Suprapubic skin (tissue), 4 donors: ENCODE data around the gene UNC93B1. TPM values are rescaled to one million over a fixed set of nuclear protein-coding genes. Genes with fewer than 3 reads are reported as not detected.

Source experiments
- DNase-seq, 2 donors: peaks; one replicate each; pipeline ENCODE4 v3.0.0-alpha.2; 2019; ENCODE audit warnings: low spot score in 2 of 2
- H3K27ac ChIP-seq: fragments of 200-600 bp; sonication (generic); one replicate; pipeline ENCODE4 v1.5.1; 2019
- H3K27me3 ChIP-seq: fragments of 200-600 bp; sonication (generic); one replicate; pipeline ENCODE4 v1.5.1; 2019
- H3K36me3 ChIP-seq: fragments of 200-600 bp; sonication (generic); one replicate; pipeline ENCODE4 v1.5.1; 2019
- H3K4me1 ChIP-seq: fragments of 200-600 bp; sonication (generic); one replicate; pipeline ENCODE4 v1.5.1; 2019
- H3K4me3 ChIP-seq: fragments of 200-600 bp; sonication (generic); one replicate; pipeline ENCODE4 v1.5.1; 2019; ENCODE audit warnings: mild to moderate bottlenecking
- H3K9me3 ChIP-seq: fragments of 200-600 bp; sonication (generic); one replicate; pipeline ENCODE4 v1.5.1; 2019
- EP300 ChIP-seq: sonication (generic); formaldehyde crosslinking; IDR thresholded peaks from one replicate; pipeline ENCODE4 v1.6.1; 2017; ENCODE audit warnings: antibody characterized with exemption
- POLR2A ChIP-seq, 2 donors: fragments of 450-650 bp; IDR thresholded peaks; one replicate each; pipeline ENCODE4 v1.6.1; 2017; ENCODE audit warnings: antibody characterized with exemption in 2 of 2, mild to moderate bottlenecking in 2 of 2, moderate library complexity in 2 of 2
- POLR2AphosphoS5 ChIP-seq, 3 donors: sonication (generic); formaldehyde crosslinking; IDR thresholded peaks; one replicate each; pipeline ENCODE4 v1.6.1; 2017; ENCODE audit warnings: antibody characterized with exemption in 3 of 3
- WGBS: methylation state at CpG from one replicate; pipeline ENCODE4 v1.1.5; 2018; 5-methylcytosine and 5-hydroxymethylcytosine counted together
- total RNA-seq, 4 donors: library from RNA; depleted of rRNA; stranded (reverse); fragments of >200 nt; gene quantifications; one replicate each; pipeline ENCODE4 v1.1.0, GENCODE V29; 2016
- TF ChIP-seq, protein P1 (sequence below), 2 donors: fragments of 200-600 bp in 1 of 2; fragments of 450-650 bp in 1 of 2; sonication (generic) in 1 of 2; IDR thresholded peaks; one replicate each; pipeline ENCODE4 v1.5.1; 2016 to 2019; ENCODE audit warnings: antibody characterized with exemption in 2 of 2, mild to moderate bottlenecking in 1 of 2, moderate library complexity in 1 of 2

Gene UNC93B1, protein sequence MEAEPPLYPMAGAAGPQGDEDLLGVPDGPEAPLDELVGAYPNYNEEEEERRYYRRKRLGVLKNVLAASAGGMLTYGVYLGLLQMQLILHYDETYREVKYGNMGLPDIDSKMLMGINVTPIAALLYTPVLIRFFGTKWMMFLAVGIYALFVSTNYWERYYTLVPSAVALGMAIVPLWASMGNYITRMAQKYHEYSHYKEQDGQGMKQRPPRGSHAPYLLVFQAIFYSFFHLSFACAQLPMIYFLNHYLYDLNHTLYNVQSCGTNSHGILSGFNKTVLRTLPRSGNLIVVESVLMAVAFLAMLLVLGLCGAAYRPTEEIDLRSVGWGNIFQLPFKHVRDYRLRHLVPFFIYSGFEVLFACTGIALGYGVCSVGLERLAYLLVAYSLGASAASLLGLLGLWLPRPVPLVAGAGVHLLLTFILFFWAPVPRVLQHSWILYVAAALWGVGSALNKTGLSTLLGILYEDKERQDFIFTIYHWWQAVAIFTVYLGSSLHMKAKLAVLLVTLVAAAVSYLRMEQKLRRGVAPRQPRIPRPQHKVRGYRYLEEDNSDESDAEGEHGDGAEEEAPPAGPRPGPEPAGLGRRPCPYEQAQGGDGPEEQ
- 10 to 100 TPM; 22.7 to 34.3 (median 28.1) TPM for total RNA-seq

DNA sequence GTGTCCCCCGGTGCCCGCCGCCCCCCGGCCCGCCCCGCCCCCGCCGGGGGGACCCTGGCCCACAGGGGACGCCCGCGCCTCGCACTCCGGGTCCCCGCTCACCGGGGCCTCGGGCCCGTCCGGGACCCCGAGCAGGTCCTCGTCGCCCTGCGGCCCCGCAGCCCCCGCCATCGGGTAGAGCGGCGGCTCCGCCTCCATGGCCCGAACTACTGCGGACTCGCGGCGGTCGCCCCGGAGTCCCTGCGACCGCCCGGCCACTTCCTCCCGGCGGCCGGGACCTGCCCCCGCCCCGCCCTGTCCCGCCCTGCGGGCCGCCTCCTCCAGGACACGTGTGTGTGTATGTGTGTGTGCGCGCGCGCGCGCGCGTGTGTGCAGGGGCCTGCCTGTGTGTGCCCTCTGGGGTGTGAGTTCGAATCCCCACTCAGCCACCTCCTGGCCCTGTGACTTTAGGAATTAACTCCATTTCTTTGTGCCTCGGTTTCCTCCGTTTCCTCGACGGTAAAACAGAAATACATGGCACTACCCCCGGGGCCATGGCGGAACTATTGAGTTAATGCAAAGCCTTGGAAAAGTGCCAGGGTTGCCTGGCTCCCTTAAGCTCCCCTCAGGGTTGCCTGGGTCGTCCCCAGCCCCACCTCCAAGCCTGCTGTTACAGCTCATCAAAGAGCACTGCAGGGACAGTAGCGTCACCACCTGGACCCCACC is at the start of gene UNC93B1:
Gene UNC93B1 (minus strand): TSS at position 252 of the 705 bp plus-strand sequence. CDS start 54 bp downstream, at position 198.
- H3K9me3 ChIP-seq = no peaks in the 10 kb centered on the region
- peaks cover 25% of the 10 kb centered on the region for H3K4me1 ChIP-seq
- H3K36me3 ChIP-seq = no peaks in the 10 kb centered on the region
- WGBS = 12% methylated on average over 8 of the region's 64 CpGs
- TF ChIP-seq POLR2AphosphoS5 (IDR thresholded peaks at IDR 0.05) = no peak
- TF ChIP-seq, protein P1, sequence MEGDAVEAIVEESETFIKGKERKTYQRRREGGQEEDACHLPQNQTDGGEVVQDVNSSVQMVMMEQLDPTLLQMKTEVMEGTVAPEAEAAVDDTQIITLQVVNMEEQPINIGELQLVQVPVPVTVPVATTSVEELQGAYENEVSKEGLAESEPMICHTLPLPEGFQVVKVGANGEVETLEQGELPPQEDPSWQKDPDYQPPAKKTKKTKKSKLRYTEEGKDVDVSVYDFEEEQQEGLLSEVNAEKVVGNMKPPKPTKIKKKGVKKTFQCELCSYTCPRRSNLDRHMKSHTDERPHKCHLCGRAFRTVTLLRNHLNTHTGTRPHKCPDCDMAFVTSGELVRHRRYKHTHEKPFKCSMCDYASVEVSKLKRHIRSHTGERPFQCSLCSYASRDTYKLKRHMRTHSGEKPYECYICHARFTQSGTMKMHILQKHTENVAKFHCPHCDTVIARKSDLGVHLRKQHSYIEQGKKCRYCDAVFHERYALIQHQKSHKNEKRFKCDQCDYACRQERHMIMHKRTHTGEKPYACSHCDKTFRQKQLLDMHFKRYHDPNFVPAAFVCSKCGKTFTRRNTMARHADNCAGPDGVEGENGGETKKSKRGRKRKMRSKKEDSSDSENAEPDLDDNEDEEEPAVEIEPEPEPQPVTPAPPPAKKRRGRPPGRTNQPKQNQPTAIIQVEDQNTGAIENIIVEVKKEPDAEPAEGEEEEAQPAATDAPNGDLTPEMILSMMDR (IDR thresholded peaks at IDR 0.05) = no peak
- TF ChIP-seq EP300 = no peak
- no peak for TF ChIP-seq POLR2A (IDR thresholded peaks at IDR 0.05)
- H3K27ac ChIP-seq = peak within 1 kb of the TSS; percentile 60
- no peaks in the 10 kb centered on the region for H3K27me3 ChIP-seq
- H3K4me3 ChIP-seq = peak within 1 kb of the TSS; percentile 80
- DNase-seq = peak; percentile 92 to 94

DNA sequence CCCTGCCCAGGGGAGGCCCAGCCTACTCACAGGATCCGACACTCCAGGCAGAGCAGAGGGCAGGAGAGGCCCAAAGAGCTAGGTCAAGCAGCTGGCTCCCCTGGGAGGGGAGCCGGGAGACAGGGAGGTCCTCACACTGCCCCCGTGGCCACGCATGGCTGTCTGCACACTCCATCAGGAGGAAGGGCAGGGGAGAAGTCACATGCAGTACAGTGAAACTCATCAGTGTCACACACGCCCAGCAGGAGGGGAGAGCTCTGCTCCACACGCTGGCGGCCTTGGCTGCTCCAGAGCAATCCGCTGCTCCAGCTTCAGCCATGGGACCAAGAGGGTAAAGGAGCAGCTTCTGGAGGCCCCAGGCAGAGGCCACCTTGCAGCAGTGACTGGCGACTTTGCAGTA is 49.2 kb upstream of the UNC93B1 start:
- H3K27me3 ChIP-seq = no peaks in the 10 kb centered on the region
- DNase-seq = peak in 1 of 2 donors; percentile 63
- TF ChIP-seq EP300 (no peak), POLR2AphosphoS5 (IDR thresholded peaks at IDR 0.05) (no peak), POLR2A (IDR thresholded peaks at IDR 0.05) (no peak)
- TF ChIP-seq, protein P1 (IDR thresholded peaks at IDR 0.05) = no peak
- H3K4me1 ChIP-seq = no peaks in the 10 kb centered on the region
- no peak overlapping the region for H3K27ac ChIP-seq
- H3K36me3 ChIP-seq = peaks cover 45% of the 10 kb centered on the region
- H3K9me3 ChIP-seq = no peaks in the 10 kb centered on the region
- 70% methylated on average over 5 of the region's 9 CpGs for WGBS
- no peak overlapping the region for H3K4me3 ChIP-seq

DNA sequence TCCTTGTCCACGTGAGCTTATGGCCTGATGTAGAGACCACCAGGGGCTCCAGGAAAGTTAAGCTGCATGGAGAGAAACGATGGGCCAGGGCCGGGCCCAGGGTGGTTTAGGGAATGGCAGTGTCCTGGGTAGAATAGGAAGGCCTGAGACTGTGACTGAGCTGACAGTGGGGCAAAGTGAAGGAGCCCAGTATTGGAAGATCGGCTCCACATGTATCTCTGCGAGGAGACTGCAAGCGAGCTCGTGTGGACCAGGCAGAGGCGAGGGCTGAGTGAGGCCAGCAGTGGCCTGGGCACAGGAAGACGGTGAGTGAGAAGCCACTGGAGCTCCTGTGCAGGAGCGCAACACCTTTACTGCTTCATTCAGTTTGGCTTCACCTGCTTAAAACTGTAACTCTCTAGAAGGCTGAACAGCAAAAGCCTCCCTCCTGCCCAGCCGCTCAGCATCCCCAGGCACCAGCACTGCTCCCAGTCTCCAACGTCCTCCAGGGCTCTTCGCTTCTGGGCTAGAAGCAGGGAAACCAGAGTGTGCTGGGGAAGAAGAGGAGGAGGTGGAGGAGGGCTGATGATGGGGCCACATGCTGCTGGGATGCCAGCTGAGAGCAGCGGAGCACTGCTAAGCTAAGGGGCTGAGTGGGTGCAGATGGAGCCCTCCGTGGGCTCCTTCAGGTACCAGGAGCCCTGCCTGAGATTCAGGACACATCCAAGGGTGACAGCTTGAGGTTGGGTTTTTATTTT is 48.4 kb upstream of the UNC93B1 start:
- Histone ChIP-seq H3K36me3 (peaks cover 53% of the 10 kb centered on the region), H3K27me3 (no peaks in the 10 kb centered on the region), H3K4me3 (no peak overlapping the region), H3K27ac (no peak overlapping the region), H3K4me1 (no peaks in the 10 kb centered on the region), H3K9me3 (no peaks in the 10 kb centered on the region)
- TF ChIP-seq POLR2AphosphoS5 (IDR thresholded peaks at IDR 0.05) = no peak
- TF ChIP-seq EP300 = no peak
- TF ChIP-seq POLR2A (IDR thresholded peaks at IDR 0.05) = no peak
- TF ChIP-seq, protein P1 (IDR thresholded peaks at IDR 0.05) = no peak
- DNase-seq = no peak
- WGBS = 82% methylated on average over 15 of the region's 15 CpGs

DNA sequence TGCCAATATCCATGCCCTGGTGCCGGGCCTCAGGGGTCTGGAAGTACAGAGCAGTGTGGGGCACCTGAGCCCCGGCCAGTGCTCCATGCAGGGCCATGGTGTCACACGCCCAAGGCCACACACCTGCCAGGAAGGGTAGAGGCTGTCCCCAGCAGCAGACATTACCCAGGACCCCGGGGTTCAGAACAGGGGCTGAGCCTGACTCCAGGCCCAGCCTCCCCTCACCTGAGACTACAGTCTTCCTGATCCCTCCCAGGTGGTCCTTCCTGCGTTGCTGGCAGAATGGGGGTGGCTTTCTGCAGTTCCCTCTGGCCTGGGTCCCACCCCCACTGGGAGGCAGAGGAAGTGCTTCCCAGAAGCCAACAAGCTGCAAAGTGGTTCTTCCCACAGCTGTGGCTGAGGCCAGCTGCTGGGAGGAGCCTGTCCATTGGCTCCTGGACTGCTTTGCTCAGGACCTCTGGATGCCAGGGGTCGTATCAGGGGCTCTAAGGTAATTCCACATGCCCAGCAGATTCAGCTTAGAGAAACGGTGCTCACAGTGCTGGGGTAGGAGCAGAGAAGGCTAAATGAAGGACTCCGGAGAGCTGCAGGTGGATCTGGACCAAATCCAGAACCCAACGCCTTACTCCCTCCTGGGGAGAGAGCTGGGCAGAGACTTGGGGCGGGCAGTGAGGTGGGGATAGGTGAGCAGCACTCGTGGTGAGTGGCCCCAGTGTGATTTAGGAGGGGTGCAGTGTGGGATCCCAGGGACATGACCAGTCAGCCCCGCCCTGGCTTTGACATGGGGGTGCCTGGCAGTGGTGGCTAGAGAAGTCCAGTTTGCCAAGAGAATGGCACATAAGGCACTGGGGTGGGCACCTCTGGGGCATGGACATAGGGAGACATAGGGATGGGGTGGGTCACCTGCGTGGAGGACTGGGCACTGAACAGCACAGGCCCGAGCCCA is 47.6 kb upstream of the UNC93B1 start:
- TF ChIP-seq POLR2AphosphoS5 (IDR thresholded peaks at IDR 0.05) (no peak), POLR2A (IDR thresholded peaks at IDR 0.05) (no peak), EP300 (no peak)
- TF ChIP-seq, protein P1 (IDR thresholded peaks at IDR 0.05) = no peak
- H3K36me3 ChIP-seq = peaks cover 53% of the 10 kb centered on the region
- no peaks in the 10 kb centered on the region for H3K27me3 ChIP-seq
- no peaks in the 10 kb centered on the region for H3K4me1 ChIP-seq
- WGBS = 81% methylated on average over 10 of the region's 14 CpGs
- no peaks in the 10 kb centered on the region for H3K9me3 ChIP-seq
- DNase-seq = peak in 1 of 2 donors; percentile 58
- H3K4me3 ChIP-seq = no peak overlapping the region
- H3K27ac ChIP-seq = no peak overlapping the region
